Sigmoid colon (tissue), 7 donors: ENCODE results near the gene SESTD1. TPM values are rescaled to one million over a fixed set of nuclear protein-coding genes. Genes with fewer than 3 reads are reported as not detected.

ENCODE experiments used
- DNase-seq: peaks from one replicate; pipeline ENCODE4 v3.0.0-alpha.2; 2019
- H3K27ac ChIP-seq, 4 donors: fragments of 200-600 bp; sonication (generic); one replicate each; pipeline ENCODE4 v1.5.1; 2016 to 2019; ENCODE audit warnings: mild to moderate bottlenecking in 1 of 4
- H3K27me3 ChIP-seq, 3 donors: fragments of 200-600 bp; sonication (generic); one replicate each; pipeline ENCODE4 v1.5.1; 2019; ENCODE audit warnings: mild to moderate bottlenecking in 1 of 3
- H3K36me3 ChIP-seq, 4 donors: fragments of 200-600 bp; sonication (generic); one replicate each; pipeline ENCODE4 v1.5.1; 2016 to 2019
- H3K4me1 ChIP-seq, 4 donors: fragments of 200-600 bp; sonication (generic); one replicate each; pipeline ENCODE4 v1.5.1; 2017 to 2019
- H3K4me3 ChIP-seq, 4 donors: fragments of 200-600 bp; sonication (generic); one replicate each; pipeline ENCODE4 v1.5.1; 2017 to 2019; ENCODE audit warnings: mild to moderate bottlenecking in 2 of 4, moderate library complexity in 1 of 4
- H3K9me3 ChIP-seq, 4 donors: fragments of 200-600 bp in 3 of 4; sonication (generic) in 3 of 4; one replicate each; pipeline versions ENCODE4 v1.5.1 to v1.6.1; 2013 to 2019
- CTCF ChIP-seq, 4 experiments: fragments of 450-650 bp in 3 of 4; fragments of 200-600 bp in 1 of 4; IDR thresholded peaks; one replicate each; pipeline ENCODE4 v1.5.1; 2016 to 2019; ENCODE audit warnings: antibody characterized with exemption in 4 of 4, mild to moderate bottlenecking in 3 of 4, moderate library complexity in 2 of 4
- EP300 ChIP-seq, 4 donors: sonication (generic); formaldehyde crosslinking; IDR thresholded peaks; one replicate each; pipeline ENCODE4 v1.6.1; 2017; ENCODE audit warnings: antibody characterized with exemption in 4 of 4
- POLR2A ChIP-seq, 2 donors: fragments of 450-650 bp; IDR thresholded peaks; one replicate each; pipeline ENCODE4 v1.6.1; 2016; ENCODE audit warnings: antibody characterized with exemption in 2 of 2, mild to moderate bottlenecking in 2 of 2, moderate library complexity in 2 of 2
- POLR2AphosphoS5 ChIP-seq, 4 donors: sonication (generic); formaldehyde crosslinking; IDR thresholded peaks; one replicate each; pipeline ENCODE4 v1.6.1; 2017; ENCODE audit warnings: antibody characterized with exemption in 4 of 4
- WGBS, 2 donors: extraction: QIAGEN DNeasy Blood & Tissue Kit; methylation state at CpG; one replicate each; pipeline ENCODE4 v1.1.7; 2013; 5-methylcytosine and 5-hydroxymethylcytosine counted together
- intact Hi-C: fragments of 100-400 bp; cut with DNase I; formaldehyde crosslinking; loops from one replicate; pipeline ENCODE4 v1.15.1; 2023
- polyA plus RNA-seq, 3 donors: library from polyadenylated mRNA; stranded (reverse); fragments of 200-250 nt; gene quantifications; one replicate each; pipeline ENCODE4 v1.2.3, GENCODE V29; 2013
- total RNA-seq, 4 donors: library from RNA; depleted of rRNA; stranded (reverse); fragments of >200 nt; gene quantifications; one replicate each; pipeline ENCODE4 v1.1.0, GENCODE V29; 2016
- donor health status: healthy with polysubstance abuse.
- donor health status: Bipolar disorder and iron deficiency.
- donor health status: healthy.

Gene SESTD1
- total and polyA plus RNA-seq, 7 donors: 9.5 to 52.3 (median 31.0) TPM

- TF ChIP-seq EP300 (IDR thresholded peaks at IDR 0.05): no peak
- TF ChIP-seq CTCF (IDR thresholded peaks at IDR 0.05): no peak
- no peak for TF ChIP-seq POLR2AphosphoS5 (IDR thresholded peaks at IDR 0.05)
- no peak for TF ChIP-seq POLR2A (IDR thresholded peaks at IDR 0.05)
- DNase-seq: no peak
- H3K4me3 ChIP-seq: no peak overlapping the region
- intact Hi-C loops: no loop called here
- H3K4me1 ChIP-seq: peaks cover 0 to 16% (median 13%) of the 10 kb centered on the region in 4 donors
- H3K36me3 ChIP-seq: no peaks in the 10 kb centered on the region
- no peaks in the 10 kb centered on the region for H3K9me3 ChIP-seq
- 94 to 97% methylated on average over 2 of the region's 2 CpGs for WGBS, 2 donors
- no peak overlapping the region for H3K27ac ChIP-seq
- H3K27me3 ChIP-seq: no peaks in the 10 kb centered on the region
Observed at GRCh38 chr2:179270689-179271088, 6.1 kb upstream of the SESTD1 start.

GRCh38 chr2:179268277-179268925, 3.8 kb upstream of the SESTD1 start:
- peak overlapping the region in 1 of 4 donors; percentile 18 for H3K27ac ChIP-seq
- H3K4me3 ChIP-seq: no peak overlapping the region
- H3K9me3 ChIP-seq: no peaks in the 10 kb centered on the region
- TF ChIP-seq EP300 (IDR thresholded peaks at IDR 0.05) (no peak), POLR2A (IDR thresholded peaks at IDR 0.05) (no peak), CTCF (IDR thresholded peaks at IDR 0.05) (no peak), POLR2AphosphoS5 (IDR thresholded peaks at IDR 0.05) (no peak)
- H3K36me3 ChIP-seq: no peaks in the 10 kb centered on the region
- peak; percentile 69 for DNase-seq
- WGBS, 2 donors: 38% methylated on average over 1 of the region's 1 CpG
- no peaks in the 10 kb centered on the region for H3K27me3 ChIP-seq
- H3K4me1 ChIP-seq: peaks cover 0 to 7% (median 3%) of the 10 kb centered on the region in 4 donors
- intact Hi-C loops: loop anchor here (5.0 kb wide), 1 partner anchor 79 kb away; no protein-coding TSS in a partner anchor

GRCh38 chr2:179266271-179266670, 1.6 kb upstream of the SESTD1 start:
- H3K36me3 ChIP-seq: no peaks in the 10 kb centered on the region
- TF ChIP-seq POLR2AphosphoS5 (IDR thresholded peaks at IDR 0.05) (no peak), POLR2A (IDR thresholded peaks at IDR 0.05) (no peak), EP300 (IDR thresholded peaks at IDR 0.05) (no peak), CTCF (IDR thresholded peaks at IDR 0.05) (no peak)
- DNase-seq: no peak
- H3K27ac ChIP-seq: no peak overlapping the region
- no peaks in the 10 kb centered on the region for H3K9me3 ChIP-seq
- peaks cover 0 to 28% (median 14%) of the 10 kb centered on the region in 4 donors for H3K4me1 ChIP-seq
- WGBS, 2 donors: 85 to 89% methylated on average over 4 of the region's 4 CpGs
- intact Hi-C loops: loop anchor here (5.0 kb wide), 1 partner anchor 81 kb away; no protein-coding TSS in a partner anchor
- no peak overlapping the region for H3K4me3 ChIP-seq
- H3K27me3 ChIP-seq: no peaks in the 10 kb centered on the region

- Histone ChIP-seq H3K4me1 (peaks cover 0 to 31% (median 22%) of the 10 kb centered on the region in 4 donors), H3K36me3 (no peaks in the 10 kb centered on the region), H3K27ac (peak overlapping the region; percentile 87 to 91 (median 90)), H3K27me3 (no peaks in the 10 kb centered on the region), H3K4me3 (peak overlapping the region; percentile 64 to 81 (median 78)), H3K9me3 (no peaks in the 10 kb centered on the region)
- DNase-seq: no peak
- WGBS, 2 donors: 44 to 49% methylated on average over 5 of the region's 5 CpGs
- intact Hi-C loops: loop anchor here (2.0 to 5.0 kb wide), 2 partner anchors 38 to 82 kb away; no protein-coding TSS in a partner anchor
- TF ChIP-seq POLR2AphosphoS5 (IDR thresholded peaks at IDR 0.05): peak in 2 of 4 donors; percentile 11 to 38
- TF ChIP-seq POLR2A (IDR thresholded peaks at IDR 0.05): no peak
Observed at GRCh38 chr2:179265082-179265510, 464 bp upstream of the SESTD1 start.
